ENCODE data around the gene DLST.
"Not testable (repeated sequence)": the region's sequence is repeated elsewhere in the genome, so short reads cannot be mapped to it uniquely, and the experiment has no call there.

Gene DLST

DNA sequence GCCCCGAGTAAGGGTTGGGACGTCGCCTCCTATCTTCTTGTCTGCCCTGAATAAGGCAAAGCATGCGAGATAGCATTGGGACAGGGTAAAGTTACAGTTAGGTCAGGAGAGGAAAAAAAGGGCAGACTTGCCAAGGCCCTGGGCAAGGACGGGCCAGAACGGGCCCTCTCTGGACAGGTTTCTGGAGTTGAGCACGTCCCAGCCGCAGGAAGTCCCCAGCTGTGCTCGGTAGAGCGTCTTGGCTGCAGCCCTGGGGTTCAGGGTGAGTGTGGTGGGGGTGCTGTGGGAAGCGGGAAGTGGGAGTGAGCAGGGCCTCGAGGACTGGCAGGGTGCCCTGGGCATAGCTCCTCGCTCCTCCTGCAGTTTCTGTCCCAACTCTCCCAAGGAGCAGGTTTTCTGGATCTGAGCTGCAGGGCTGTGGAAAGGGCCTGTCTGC lies 35.9 kb downstream of the DLST start:
- no peak for DNase-seq (ENCODE audit: low read depth)

DNA sequence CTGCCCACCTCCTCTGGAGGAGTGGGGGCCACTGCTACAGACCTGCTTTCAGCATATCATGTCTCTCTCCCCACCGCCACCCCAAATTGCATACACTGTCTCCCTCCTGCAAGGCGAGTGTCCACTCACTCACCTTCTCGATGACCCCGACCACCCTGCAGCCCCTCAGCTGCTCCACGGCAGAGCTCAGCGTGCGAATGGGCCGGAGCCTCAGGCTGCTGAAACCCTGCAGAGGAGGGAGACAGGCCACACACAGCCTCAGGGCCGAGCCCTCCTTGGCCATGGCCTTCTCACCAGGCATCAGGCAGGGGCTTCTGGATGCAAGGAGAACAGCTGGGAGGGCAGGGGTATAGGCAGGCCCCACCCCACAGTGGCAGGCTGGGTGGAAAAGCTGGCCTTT lies 36.7 kb downstream of the DLST start:
- DNase-seq (ENCODE audit: low read depth), result no peak

DNA sequence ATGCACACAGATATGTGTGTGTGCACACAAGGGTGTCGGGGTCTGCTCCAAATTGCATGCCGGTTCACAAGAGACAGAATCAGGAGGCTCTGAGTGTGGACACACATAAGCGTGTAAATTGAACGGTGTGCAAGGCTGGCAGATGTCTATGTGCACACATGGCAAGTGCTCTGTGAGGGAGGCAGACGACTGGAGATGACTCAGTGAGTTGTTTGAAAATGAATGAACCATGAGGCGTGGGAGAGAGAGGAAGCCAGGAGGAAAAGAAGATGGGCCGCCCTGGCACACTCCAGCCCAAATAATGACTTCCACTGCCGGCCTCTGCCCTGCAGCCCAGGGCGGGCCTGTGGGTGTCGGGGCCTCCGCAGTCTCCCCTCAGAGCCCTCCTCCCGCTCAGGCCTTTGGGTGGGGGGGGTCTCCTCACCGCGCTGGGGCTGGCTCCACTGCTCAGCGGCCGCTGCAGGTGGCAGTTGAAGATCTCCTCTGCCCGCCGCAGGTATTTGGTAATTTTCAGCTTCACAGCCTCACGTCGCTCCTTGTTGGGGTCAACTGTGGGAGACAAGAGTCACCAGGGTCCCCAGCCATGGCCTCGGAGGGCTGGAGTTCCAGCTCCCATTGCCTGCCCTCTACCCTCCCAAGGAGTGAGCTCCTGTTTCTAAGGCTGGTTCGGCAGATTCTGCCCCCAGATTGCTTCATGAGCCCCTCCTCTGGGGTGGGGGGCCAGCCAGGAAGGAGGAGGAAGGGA lies 37.9 kb downstream of the DLST start:
- no peak for DNase-seq (ENCODE audit: low read depth)

DNA sequence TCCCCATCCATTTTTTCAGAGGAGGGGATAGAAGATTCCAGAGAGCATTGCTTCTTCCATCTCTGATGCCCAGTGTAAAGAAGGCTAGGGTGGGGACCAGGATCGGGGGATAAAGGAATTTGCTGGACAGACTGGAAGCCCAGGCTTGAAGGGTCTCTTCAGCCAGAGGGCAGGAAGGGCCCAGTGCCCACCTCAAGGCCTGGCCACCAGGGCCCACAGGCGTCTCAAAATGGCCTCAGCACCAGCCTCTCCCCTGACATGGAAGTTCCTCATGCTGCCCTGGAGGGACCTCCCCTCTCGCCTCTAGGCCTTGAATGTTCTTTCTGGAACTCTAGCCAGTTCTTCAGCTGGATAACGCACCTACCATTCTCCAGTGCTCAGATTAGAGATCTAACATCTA lies 38.6 kb downstream of the DLST start:
- DNase-seq (ENCODE audit: low read depth), result no peak

DNA sequence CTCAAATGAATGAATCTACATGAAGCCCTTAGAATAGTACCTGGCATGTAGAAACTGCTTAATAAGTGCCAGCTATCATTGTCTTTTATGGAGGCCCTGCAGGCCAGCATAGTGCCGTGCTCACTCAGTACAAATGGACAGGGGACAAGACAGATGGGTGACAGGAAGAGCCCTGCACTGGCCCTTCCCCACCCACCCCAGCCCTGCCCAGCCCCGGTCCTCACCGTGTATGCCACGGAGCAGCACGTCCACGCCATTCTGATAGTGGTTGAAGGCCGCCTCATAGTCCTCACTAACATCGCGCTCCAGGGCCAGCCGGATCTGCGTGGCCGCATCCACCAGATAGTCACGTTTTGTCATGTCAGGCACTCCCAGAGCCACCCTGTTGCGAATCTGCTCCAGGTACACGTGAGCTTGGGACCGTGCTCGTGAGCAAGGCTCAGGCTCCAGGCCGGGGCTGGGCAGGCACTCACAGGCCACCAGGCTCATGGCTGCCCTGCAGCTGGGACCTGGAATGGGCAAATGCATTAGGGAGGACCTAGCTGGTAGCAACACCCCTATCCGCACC lies 39.4 kb downstream of the DLST start:
- DNase-seq (ENCODE audit: low read depth), result no peak

DNA sequence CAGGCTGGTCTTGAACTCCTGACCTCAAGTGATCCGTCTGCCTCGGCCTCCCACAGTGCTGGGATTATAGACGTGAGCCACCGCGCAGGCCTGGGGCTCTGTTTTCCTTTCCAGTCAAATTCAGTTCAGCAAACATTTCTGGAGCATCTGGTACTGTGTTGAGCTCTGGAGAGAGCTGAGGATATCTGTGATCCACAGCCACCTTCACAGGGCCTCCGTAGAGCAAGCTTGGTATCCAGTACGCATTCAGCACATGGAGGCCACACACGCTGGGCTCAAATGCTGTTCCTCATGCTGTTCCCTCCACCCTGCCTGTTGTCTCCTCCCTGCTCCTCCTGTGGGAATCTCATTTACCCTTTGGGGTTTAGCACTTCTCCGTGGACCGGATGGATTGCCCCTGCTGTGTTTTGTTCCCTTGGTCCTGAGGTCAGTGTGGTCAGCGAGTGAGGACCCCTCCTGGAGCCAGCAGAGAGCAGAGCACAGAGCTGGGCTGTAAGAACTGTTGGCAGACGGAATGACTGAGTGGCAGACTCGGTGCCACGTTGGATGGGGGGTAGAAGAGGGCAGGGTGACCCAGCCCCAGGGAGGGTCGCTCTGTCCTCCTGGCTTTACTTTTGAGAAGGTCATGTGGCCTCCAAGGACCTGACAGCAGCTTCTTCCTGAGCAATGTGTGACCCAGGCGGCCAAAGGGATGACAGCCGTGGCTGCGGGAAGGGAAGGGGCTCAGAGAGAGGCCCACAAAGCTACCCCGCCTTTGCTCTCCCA lies 40.5 kb downstream of the DLST start:
- DNase-seq (ENCODE audit: low read depth), result no peak

DNA sequence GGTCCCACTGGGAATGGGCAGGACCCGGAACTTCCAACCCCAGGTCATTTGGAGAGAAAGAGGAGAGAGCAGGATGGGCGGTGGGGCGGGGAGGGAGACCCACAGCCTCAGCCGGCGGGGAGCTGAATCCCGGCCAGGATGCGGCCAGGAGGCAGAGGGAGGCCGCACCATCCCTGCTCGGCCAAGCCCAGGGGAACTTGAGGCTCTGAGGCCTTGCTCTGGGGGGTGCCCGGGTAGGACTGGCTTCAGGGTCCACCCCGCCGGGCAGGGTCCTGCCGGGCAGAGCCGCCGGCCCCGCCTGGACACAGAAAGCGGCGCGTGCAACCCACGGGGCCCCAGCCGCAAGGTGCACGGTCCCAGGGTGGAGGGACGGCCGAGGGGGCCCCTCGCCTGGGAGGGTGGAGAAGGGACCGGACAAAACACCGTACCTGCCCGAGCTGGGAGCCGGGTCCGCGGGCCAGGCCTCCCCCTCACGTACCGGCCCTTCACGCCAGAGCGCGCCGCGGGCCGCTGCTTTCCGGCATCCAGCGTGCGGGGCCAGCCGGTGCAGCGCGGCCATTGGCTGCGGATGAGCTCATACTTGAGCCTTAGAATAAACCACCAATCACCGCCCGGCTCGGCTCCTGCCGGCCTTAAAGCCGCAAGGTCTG lies 41.2 kb downstream of the DLST start, which contains the start of gene RPS6KL1:
RPS6KL1 (minus strand) TSS at position 509 of the 650 bp plus-strand sequence. CDS start 1,719 bp downstream, outside the sequence.
- DNase-seq (ENCODE audit: low read depth), result peak; percentile 44

DNA sequence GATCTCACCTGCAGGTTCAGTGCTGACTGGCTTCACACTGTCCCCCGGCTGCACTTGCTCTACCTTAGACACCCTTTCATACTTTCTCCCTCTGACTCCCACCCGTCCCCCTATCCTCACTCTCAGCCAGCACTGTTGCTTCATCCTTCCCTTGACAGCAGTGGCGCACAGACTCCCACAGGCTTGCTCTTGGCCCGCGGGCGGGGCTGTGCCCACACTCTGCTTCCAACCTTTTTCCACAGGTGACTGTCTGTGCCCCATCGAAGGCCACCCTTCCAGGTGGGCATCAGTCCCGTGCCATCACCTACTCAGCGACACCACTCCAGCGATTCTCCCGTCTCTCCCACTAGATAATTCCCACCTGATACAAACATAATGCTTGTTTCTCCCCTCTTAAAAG lies 42.3 kb downstream of the DLST start:
- DNase-seq (ENCODE audit: low read depth), result no peak

DNA sequence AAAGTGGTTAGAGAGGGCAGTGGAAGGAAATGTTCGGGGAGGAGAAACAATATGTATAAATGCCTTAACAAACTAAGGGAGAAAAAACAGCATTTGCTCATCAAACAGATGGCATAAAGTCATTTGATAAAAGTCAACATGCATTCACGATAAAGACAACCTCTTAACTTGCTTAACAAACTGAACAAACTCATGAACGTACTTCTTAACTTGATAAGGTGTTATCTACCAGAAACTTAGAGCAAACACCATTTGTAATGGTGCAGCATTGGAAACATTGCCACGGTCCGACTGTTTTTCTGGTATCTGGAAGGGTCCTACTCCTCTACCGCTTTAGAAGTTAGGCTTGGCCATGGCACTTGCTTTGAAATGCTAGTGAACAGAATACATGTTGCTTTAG lies 45.5 kb downstream of the DLST start:
- DNase-seq (ENCODE audit: low read depth), result no peak

DNA sequence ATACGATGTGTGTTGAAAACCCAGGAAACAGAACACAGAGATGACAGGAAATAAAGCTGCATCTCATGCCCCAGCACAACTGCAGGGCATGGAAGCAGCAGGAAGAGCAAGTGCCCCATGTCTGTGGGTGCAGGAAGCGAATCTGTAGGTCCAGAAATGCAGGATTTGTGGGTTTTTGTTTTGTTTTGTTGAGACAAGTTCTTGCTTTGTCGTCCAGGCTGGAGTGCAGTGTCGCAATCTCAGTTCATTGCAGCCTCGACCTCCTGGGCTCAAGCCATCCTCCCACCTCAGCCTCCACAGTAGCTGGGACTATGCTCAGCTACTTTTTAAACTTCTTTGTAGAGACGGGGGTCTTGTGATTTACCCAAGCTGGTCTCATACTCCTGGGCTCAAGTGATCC lies 47.5 kb downstream of the DLST start:
- DNase-seq (ENCODE audit: low read depth), result no peak

DNA sequence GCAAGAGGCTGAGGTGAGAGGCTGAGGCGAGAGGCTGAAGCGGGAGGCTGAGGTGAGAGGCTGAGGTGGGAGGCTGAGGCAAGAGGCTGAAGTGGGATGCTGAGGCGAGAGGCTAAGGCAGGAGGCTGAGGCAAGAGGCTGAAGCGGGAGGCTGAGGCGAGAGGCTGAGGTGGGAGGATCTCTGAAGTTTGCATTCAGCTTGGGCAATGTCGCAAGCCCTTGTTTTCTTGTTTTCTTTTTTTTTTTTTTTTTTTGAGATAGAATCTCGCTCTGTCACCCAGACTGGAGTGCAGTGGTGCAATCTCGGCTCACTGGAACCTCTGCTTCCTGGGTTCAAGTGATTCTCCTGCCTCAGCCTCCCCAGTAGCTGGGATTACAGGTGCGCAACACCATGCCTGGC lies 50.0 kb downstream of the DLST start:
- not testable (repeated sequence) for DNase-seq (ENCODE audit: low read depth)

DNA sequence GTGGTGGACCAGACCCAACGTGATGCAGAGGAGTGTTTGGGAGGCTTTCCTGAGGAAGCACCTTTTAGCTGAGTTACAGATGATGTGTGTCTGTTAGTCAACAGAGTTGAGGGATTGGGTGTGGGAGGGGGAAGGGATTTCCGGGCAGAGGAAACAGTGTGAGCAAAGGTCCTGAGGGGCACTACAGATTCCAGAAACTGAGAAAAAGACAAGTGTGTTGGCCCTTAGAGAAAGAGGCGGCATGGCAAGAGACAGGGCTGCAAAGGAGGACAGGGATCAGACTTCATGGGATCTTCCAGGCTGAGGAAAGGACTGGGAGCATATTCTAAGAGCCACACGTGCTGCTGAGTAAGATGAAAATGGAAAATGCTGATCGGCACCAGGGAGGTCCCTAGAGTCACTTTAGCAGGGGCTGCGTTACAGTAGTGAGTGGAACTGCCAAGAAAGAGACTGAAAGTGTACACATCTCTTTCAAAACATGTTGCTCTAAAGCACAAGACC lies 50.7 kb downstream of the DLST start:
- DNase-seq (ENCODE audit: low read depth), result peak; percentile 71

DNA sequence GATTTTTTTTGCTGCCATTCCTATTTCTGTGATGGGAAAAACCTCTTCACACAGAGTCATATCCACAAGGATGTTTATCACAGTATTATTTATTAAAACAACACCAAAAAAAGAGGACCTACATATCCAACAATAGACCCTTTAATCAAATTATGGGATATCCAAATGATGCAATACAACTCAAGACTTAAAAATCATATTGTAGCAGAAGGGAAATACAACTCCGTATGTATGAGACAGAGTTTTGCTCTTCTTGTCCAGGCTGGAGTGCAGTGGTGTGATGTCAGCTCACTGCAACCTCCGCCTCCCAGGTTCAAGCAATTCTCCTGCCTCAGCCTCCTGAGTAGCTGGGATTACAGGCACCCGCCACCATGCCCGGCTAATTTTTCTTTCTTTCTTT lies 51.2 kb downstream of the DLST start:
- DNase-seq (ENCODE audit: low read depth), result not testable (repeated sequence)

DNA sequence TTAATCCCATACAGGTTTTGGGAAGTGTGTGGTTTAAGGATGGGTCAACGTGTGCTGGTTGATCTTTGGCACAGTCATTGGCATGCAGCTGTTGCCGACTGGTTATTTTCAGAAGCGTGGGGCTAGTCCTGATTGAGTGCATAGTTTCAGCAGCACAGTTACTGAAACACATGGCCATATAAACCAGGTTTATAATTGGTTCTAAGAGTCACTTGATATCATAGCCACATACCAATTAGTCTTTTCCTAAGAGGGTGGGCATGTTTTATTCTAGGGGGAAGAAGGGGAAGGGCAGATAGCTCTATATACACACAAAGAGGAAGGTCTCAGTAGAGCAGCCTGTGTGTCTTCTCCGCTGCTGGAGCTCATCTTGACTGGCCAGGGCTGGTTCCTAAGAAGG lies 52.3 kb downstream of the DLST start:
- DNase-seq (ENCODE audit: low read depth), result no peak

DNA sequence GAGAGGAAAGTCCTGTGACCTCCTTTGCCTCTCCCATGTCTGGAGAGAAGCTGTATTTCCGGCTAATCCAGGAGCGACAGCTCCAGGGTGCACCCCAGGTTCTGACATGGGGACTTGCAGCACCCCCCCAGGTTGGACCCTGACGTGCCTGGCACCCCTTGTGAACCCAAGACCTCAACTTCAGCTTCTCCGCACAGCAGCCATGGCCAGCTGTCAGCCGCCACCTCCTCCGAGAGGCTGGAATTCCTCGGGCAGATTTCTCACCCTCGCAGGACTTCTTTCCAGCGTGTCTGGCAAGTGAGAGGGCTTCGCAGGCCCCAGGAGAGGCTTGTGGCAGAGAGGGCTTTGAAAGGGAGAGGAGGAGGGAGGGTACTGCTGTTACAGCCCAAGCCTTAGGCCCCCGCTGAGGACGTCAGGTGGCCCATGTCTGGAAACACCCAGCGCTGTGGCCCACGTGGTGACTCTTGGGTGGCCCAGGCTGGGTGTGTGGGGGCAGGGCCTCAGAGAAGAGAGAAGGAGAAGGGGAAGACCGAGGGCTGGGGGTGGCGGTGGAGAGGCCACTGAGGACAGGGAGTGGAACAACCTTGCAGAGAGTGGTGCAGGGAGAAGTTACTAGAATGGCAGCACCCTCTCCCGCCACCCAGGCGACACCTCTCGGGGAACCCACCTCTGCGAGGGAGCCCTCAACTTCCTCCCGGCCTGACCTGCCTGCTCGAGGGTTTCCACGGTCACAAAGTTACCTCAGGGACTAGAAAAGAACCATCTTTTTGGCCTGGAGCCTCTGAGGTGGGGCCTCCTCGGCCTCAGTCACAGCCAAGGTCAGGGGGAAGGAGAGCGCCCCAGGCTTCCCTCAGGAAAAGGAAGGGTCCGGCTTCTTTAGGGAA lies 53.0 kb downstream of the DLST start:
- no peak for DNase-seq (ENCODE audit: low read depth)

DNA sequence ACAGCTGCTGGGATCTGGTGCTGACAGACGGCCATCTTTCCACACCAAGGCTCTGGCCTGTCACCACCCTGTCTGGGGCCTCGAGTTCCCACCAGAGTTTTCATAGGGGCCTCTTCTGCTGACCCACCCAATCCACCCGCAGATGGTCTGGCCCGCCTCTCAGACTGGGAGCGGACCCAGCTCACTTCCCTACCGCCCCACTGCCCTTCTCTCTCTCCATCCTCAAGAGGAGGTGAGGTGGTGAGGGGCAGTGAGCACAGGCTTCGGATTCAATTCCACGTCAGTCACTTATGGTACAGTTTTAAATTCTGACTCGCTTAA lies 53.6 kb downstream of the DLST start:
- no peak for DNase-seq (ENCODE audit: low read depth)

DNA sequence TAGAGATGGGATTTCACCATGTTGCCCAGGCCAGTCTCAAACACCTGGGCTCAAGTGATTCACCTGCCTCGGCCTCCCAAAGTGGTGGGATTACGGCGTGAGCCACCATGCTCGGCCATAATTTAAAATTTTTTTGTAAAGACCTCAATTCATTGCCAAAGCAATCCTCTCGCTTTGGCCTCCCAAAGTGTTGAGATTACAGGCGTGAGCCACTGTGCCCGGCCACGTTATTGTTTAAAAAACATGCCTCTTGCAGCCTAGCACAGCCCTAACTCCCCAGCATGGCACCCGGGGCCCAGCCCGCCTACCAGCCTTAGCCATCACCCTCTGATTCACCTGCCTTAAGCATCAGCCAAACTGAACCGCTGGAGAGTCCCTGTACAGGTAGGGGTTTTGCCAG lies 54.4 kb downstream of the DLST start:
- no peak for DNase-seq (ENCODE audit: low read depth)

DNA sequence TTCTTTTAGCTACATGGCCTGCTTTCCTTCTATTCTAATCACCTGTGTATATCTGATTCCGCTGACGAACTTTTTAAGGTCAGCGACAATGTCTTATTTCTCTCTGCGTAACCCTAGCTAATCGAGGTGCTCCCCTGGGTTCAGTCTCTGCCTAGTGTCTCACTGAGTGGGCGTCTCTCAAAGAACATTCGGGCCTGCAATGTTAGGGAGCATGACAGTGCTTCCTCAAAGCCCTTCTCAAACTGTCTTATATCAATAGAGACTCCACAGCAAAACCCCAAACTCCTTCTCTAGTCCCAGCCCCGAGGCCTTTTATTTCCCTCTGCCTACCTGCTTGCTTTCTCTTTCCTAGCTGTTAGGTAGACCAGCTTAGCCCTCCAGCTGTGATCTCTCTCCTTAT lies 55.0 kb downstream of the DLST start:
- no peak for DNase-seq (ENCODE audit: low read depth)

DNA sequence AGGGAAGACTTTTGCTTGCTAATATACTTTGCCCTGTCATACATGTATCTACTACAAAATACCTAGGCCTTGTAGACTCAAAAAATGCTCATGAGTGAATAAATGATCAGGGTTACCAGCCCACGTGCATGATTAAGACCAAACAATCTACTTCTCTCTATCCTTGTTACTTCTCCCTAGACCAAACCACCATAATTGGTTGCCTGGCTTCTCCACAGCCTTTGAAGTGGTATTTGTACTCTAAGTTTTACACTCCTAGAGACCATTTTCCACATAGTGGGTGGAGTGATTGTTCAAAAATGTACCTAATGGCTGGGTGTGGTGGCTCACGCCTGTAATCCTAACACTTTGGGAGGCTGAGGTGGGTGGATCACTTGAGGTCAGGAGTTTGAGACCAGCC lies 55.5 kb downstream of the DLST start:
- no peak for DNase-seq (ENCODE audit: low read depth)

DNA sequence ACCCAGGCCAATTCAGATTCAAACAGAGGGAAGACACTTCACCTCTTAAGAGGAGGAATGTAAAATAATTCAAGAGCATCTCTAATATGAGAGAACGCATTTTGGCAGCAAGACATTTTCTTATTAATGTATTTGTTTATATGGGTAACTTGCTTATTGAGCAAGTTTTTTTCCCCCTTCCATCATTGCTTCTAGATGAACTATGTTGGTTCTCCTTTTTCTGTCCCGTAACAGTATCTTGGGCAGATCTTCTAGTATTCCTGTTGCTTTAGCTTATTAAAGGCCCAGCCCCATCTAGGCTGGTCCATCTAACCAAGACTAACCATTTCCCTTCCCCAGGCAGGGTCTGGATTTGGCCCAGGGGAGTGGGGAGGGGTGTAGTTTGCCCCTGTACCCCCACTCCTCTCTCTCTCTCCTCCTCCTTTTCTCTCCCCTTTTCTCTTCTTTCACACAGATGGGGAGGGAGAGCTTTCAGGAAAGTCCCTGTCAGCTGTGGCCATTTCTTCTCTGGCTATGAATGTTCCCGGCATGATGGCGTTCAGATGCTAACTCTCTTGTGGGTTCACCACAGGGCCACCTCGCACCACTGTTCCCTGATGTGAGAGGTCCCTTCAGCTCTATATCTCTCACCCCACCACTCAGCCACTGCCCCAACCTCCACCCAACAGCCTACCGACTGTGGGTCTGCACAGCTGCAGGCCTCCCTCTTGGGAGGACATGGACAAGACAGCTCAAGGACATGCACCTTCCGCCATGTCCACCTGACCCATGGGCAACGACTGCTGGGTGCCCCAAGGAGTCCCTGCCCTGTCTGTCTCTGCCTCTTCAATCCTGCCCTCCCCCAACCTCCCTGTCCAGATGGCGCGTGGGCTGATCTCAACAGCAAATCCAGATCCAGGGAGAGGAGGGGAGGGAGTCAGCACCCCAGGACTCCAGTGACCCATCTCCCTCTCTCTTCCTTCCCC lies 57.1 kb downstream of the DLST start:
- DNase-seq (ENCODE audit: low read depth), result no peak
